NCI-H128 (cell line): ENCODE data around the gene IGFBP7.

Source experiments
- DNase-seq: peaks from one replicate; lab custom pipeline; 2025; ENCODE audit not compliant: unreplicated experiment; lab: John Stamatoyannopoulos, UW

IGFBP7 gene

GRCh38 chr4:57131849-57132742 is 21.9 kb upstream of the IGFBP7 start:
- DNase-seq: no peak

DNA sequence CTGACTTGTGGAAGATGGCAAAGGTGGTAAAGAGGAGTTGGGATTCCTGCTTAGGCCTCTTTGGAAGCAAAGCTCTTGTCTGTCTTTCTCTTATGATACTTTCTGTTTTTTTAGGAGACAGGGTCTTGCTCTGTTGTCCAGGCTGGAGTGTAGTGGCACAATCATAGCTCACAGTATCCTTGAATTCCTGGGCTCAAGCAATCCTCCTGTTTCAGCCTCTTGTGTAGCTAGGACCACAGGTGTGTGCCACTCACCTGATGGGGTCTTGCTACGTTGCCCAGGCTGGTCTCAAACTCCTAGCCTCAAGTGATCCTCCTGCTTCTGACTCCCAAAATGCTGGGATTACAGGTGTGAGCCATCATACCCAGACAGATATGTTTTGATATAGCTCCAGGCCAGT is 19.3 kb upstream of the IGFBP7 start:
- DNase-seq: no peak

- no peak for DNase-seq
Measured at GRCh38 chr4:57127361-57127760, 17.2 kb upstream of the IGFBP7 start.

GRCh38 chr4:57125996-57126395 is 15.8 kb upstream of the IGFBP7 start:
- peak; percentile 9 for DNase-seq

DNA sequence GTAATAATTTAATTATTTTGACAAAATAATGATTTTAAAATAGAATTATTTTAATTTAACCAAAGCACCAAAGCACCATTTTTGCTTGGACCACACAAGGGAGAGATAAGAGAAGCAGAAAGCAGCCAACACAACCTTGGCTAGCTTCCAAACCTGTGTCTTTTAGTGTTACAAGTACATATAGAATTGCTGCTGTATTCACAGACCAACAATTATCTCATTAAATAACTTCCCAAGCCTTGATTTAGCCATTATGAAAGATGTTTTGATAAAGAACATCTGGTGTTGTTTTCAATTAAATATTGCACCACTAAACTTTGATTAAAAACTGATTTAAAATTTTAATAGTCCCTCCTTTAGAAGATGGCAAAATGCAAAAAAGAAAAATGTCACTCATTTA is 14.0 kb upstream of the IGFBP7 start:
- no peak for DNase-seq

GRCh38 chr4:57122959-57123358 is 12.8 kb upstream of the IGFBP7 start:
- no peak for DNase-seq

- no peak for DNase-seq
Measured at GRCh38 chr4:57119054-57119651, 9.0 kb upstream of the IGFBP7 start.

- no peak for DNase-seq
Measured at GRCh38 chr4:57117491-57117890, 7.3 kb upstream of the IGFBP7 start.

- DNase-seq: no peak
Measured at GRCh38 chr4:57116245-57116644, 6.1 kb upstream of the IGFBP7 start.

DNA sequence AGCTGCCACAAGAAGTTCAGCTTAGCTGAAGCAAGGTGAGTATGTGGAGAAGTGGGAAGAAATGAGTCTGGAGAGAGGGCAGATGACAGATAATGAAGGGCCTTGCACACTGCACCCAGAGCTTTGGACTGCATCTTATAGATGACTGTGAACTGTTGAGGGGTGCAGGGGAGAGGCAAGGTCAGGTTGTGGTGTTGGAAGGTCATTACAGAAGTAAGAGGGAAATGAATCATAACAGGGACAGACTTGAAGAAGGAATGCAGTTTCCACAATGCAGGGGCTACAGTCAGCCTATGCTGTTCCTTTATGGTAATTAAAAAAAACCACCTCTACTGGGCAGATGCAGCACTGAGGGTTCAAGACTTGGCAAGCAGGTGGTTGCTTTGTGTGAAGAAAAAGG is 4.8 kb upstream of the IGFBP7 start:
- DNase-seq: no peak

GRCh38 chr4:57113870-57114269 is 3.7 kb upstream of the IGFBP7 start:
- no peak for DNase-seq

- DNase-seq: no peak
Measured at GRCh38 chr4:57110640-57111511, 691 bp upstream of the IGFBP7 start.

DNA sequence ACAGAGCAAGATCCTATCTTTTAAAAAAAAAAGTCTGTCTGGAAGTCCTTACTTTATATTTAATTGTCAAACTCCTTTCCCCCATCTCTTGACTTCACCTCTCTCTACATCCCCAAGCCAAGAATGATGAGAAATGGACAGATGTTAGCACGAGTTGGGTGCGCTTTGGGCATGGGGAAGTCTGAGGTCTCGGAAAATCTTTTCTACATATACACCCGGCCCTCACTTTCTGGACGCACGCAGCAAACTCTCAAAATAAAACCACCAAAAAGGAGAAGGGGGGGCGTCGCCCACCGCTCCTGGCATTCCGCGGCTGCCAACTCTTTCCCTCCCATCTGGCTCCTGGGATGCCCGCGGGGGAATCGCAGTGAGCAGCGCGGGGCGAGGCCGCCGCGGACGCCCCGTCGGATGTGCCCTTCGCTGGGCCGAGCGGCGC is 756 bp downstream of the IGFBP7 start:
- no peak for DNase-seq

DNA sequence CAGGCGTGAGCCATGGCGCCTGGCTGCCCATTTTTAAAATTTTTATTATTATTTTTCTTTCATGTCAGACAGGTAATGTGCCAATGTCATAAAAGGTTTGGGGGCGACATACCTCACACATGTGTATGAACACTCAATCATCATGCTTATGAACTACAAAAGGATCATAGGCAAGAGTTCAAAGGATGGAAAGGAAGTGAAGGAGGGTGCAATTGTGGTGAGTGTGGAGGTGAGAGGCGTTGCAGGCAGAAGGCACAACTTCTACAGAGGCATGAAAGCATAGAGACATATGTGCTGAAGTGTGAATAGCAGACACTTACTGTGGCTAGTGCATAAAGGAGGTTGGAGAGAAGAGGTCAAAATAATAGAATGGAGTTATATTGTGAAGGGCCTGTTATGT is 4.0 kb downstream of the IGFBP7 start:
- no peak for DNase-seq

DNA sequence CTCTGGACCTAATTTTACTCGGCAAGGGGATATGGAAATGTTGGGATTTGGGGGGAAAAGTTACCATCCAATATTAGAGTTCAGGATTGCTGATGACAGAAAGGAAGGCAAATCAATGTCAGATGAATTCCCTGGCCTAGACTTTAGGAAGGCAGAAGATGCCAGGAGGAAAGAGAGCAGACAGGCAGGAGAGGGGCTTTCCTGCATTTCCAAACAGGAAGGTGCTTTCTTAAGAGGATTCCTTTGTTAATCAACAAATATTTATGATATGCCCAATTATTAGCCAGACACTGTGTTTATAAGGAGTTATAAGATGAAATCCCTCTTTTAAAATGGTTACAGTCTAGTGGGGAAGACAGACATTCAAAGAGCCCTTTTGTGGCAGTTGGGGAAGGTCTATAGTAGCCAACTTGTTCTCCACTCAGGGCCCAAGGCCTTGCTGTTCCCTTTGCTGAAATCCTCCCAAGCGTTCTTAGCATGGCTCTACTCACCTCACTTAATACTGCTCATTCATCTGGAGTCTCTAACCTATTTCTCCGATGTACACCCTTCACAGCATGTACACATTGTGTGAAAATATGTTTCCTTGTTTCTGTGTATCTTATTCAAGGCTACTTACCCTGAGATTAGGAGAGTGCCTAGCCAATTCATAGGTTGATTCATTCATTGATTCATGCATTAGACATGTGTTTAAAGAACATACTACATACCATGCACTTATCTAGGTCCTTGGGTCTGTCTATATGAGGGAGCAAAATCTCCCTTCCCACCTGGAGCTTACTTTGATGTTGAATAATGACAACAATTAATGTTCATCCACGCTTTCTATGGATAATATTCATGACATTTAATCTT is 5.3 kb downstream of the IGFBP7 start:
- no peak for DNase-seq

GRCh38 chr4:57103051-57103450 is 7.1 kb downstream of the IGFBP7 start:
- no peak for DNase-seq

- DNase-seq: no peak
Measured at GRCh38 chr4:57102050-57102624, 8.0 kb downstream of the IGFBP7 start.

DNA sequence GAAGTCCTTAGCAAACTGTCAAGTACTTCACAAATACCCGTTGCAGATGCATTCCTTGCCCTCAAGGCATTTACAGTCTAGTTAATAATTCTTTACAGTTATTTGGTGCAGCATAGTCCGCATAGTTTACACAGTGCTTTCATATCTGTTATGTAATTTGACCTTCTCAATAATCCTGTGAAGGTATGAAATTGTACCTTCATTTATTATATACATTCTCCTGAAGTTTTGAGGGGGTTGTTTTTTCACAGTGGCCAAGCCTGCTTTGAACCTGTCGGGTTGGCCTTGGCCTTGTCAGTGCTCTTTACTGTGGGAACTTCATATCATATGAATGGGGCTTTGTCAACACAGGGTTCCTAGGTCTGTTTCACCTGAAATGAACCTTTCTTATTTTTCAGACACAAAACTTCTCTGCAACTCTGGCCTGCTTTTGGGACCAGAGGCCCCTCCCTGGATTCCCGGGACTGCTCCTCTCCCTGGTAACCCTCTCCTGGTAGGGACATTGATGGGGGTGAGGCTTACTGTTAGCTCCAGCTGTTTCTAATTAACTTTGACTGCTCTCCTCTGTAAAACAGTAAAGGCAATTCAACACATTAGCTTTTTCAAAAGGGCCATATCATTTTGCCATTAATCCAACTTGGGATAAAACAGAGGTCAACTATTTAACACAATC is 9.1 kb downstream of the IGFBP7 start:
- DNase-seq: no peak

- DNase-seq: no peak
Measured at GRCh38 chr4:57099363-57099762, 10.8 kb downstream of the IGFBP7 start.

DNA sequence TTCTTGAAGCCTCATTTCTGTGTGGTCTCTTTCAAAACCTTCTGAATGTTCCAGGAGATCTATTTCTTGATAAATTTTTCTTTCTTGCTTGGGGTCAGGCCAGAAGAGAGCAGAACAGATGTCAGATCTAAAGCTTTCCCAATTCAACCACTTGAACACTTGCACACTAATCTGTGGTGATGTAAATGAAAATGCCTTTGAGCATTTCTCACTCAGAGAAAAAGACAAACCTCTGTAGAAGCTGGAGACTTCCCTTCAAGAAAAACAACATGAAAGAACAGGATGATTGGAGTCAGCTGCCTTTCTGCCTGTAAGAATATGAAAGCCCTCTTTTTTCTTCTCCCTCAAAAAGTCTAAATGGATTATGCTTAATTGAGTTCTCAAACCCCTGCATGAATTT is 11.2 kb downstream of the IGFBP7 start:
- no peak for DNase-seq
